DMS53 treated with DMSO at 0.1 percent for 48 hours (cell line): ENCODE results near the gene SKAP1.
A peak's percentile ranks its signal among the peaks of the same experiment; 100 is the strongest.

Experiments used
- DNase-seq: peaks from one replicate; lab custom pipeline; 2025; ENCODE audit not compliant: unreplicated experiment; lab: John Stamatoyannopoulos, UW

SKAP1 gene

GRCh38 chr17:48123776-48124388 is 306.1 kb downstream of the SKAP1 start:
- DNase-seq = no peak

- DNase-seq = no peak
Measured at GRCh38 chr17:48123111-48123510, 306.9 kb downstream of the SKAP1 start.

GRCh38 chr17:48122665-48123045 is 307.4 kb downstream of the SKAP1 start:
- no peak for DNase-seq

- no peak for DNase-seq
Measured at GRCh38 chr17:48121923-48122664, 307.9 kb downstream of the SKAP1 start.

GRCh38 chr17:48113201-48113676 is 316.8 kb downstream of the SKAP1 start:
- DNase-seq = no peak

GRCh38 chr17:48111937-48112241 is 318.1 kb downstream of the SKAP1 start:
- no peak for DNase-seq

GRCh38 chr17:48110761-48111160 is 319.3 kb downstream of the SKAP1 start:
- no peak for DNase-seq

- peak; percentile 94 for DNase-seq
Measured at GRCh38 chr17:48107137-48108055, 322.6 kb downstream of the SKAP1 start, which contains the start of gene SNX11. TSS of gene SNX11 (plus strand) at chr17:48107766. CDS start at chr17:48112044, 4,278 bp downstream.

GRCh38 chr17:48106802-48107136 is 323.2 kb downstream of the SKAP1 start:
- no peak for DNase-seq

- DNase-seq = no peak
Measured at GRCh38 chr17:48104440-48104839, 325.6 kb downstream of the SKAP1 start.

- no peak for DNase-seq
Measured at GRCh38 chr17:48102798-48103715, 327.0 kb downstream of the SKAP1 start.

- DNase-seq = no peak
Measured at GRCh38 chr17:48102043-48102750, 327.8 kb downstream of the SKAP1 start.

GRCh38 chr17:48101012-48101720 is 328.8 kb downstream of the SKAP1 start, which contains the start of gene CBX1:
TSS of gene CBX1 (minus strand) at chr17:48101478. CDS start at chr17:48077004, 24,474 bp downstream.
- DNase-seq = peak; percentile 98

GRCh38 chr17:48100591-48101011 is 329.4 kb downstream of the SKAP1 start:
- DNase-seq = peak; percentile 42

- DNase-seq = no peak
Measured at GRCh38 chr17:48100160-48100559, 329.9 kb downstream of the SKAP1 start.

- no peak for DNase-seq
Measured at GRCh38 chr17:48095611-48096010, 334.4 kb downstream of the SKAP1 start.

- no peak for DNase-seq
Measured at GRCh38 chr17:48093341-48094045, 336.5 kb downstream of the SKAP1 start.

- no peak for DNase-seq
Measured at GRCh38 chr17:48084932-48085331, 345.1 kb downstream of the SKAP1 start.
